ENCODE results near the gene TLCD3A.
"Not testable (repeated sequence)": the region's sequence is repeated elsewhere in the genome, so short reads cannot be mapped to it uniquely, and the experiment has no call there.

DNA sequence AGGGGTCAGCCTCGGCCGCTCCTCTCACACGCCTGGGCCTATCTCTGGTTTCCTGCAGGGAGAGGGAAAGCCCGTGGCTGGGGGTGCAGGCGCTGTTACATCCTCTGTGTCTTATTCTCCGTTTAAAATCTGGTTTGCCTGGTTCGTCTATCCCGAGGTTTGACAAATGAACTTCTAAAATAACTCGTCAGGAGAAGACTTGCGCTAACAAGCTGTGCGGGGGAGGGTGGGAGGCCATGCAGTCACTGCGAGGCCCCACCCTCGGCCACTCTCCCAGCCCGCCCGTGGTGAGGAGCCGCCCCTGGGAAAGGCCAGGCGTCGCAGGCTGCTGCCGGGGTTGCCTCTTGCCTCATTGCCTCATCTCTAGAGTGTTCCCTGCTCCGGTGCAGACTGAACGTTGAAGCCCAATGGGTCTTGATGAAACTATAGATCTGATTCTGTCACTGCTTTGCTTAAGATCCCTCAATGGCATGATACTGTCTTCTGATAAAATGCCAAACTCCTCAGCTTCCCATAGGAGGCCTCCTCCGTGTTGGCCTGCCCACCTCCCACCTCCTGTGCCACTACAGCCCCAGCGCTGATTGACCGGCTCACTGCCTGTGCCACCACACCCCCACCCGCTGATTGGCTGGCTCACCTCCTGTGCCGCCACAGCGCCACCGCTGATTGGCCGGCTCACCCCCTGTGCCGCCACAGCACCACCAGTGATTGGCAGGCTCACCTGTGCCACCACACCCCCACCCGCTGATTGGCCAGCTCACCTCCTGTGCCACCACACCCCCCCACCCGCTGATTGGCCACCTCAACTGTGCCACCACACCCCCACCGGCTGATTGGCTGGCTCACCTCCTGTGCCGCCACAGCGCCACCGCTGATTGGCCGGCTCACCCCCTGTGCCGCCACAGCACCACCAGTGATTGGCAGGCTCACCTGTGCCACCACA is 57.8 kb downstream of the TLCD3A start:
- not testable (repeated sequence) for TF ChIP-seq EZH2 (IDR thresholded peaks at IDR 0.05; ENCODE audit: borderline replicate concordance, low read length)
- TF ChIP-seq, protein P1, sequence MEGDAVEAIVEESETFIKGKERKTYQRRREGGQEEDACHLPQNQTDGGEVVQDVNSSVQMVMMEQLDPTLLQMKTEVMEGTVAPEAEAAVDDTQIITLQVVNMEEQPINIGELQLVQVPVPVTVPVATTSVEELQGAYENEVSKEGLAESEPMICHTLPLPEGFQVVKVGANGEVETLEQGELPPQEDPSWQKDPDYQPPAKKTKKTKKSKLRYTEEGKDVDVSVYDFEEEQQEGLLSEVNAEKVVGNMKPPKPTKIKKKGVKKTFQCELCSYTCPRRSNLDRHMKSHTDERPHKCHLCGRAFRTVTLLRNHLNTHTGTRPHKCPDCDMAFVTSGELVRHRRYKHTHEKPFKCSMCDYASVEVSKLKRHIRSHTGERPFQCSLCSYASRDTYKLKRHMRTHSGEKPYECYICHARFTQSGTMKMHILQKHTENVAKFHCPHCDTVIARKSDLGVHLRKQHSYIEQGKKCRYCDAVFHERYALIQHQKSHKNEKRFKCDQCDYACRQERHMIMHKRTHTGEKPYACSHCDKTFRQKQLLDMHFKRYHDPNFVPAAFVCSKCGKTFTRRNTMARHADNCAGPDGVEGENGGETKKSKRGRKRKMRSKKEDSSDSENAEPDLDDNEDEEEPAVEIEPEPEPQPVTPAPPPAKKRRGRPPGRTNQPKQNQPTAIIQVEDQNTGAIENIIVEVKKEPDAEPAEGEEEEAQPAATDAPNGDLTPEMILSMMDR (IDR thresholded peaks at IDR 0.05; ENCODE audit: low read length) = not testable (repeated sequence)
